ENCODE data around the gene KLHL21.
"Not testable (repeated sequence)": the region's sequence is repeated elsewhere in the genome, so short reads cannot be mapped to it uniquely, and the experiment has no call there.

KLHL21 gene

DNA sequence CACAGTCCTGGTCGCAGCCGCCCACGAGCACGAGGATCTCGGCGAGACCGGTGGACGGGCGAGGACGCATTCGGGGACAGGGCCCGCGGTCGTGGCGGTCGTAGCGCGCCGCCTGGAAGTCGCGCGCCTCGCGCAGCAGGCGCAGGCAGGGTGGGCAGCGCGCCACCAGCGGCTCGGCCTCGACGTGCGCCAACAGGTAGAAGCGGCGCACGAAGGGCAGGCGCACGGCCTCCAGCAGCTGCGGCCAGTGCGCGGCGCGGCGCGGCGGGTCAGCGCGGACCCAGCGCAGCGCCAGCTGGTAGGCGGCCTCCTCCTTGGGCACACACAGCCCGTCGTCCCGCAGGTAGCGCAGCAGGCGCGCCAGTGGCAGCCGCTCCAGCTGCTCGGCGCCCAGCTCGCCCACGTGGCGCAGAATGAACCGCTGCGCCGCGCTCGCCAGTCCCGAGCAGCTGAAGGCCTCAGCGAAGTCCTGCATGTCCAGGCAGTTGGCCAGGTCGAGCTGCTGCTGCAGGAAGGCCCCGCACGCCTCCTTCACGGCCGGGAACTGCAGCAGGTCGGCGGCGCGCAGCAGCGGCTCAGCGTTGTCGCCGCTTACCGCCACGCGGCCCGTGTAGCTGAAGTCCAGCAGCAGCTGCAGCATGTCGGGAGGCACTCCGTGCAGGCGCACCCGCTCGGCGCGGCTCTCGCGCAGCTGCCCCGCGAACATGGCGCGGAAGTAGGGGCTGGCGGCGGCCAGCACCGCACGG, 573 bp downstream of the KLHL21 start:
- H3K18ac ChIP-seq (ENCODE audit: low read length): no peak overlapping the region
- DNase-seq: no peak
- H3K4ac ChIP-seq (ENCODE audit: low read depth, low read length): no peak overlapping the region
- peaks cover 41% of the 10 kb centered on the region for H3K79me2 ChIP-seq (ENCODE audit: control insufficient read depth, insufficient read depth, low read length)
- H2BK5ac ChIP-seq (ENCODE audit: low read length): no peak overlapping the region
- peaks cover 8% of the 10 kb centered on the region for H3K4me1 ChIP-seq (ENCODE audit: control insufficient read depth, low read depth, low read length)
- H3K9ac ChIP-seq (ENCODE audit: low read length): peak overlapping the region; percentile 74
- H3K36me3 ChIP-seq (ENCODE audit: control insufficient read depth, insufficient read depth, low read length): peaks cover 7% of the 10 kb centered on the region
- H2AK5ac ChIP-seq (ENCODE audit: low read length): no peak overlapping the region
- no peak overlapping the region for H2BK15ac ChIP-seq (replicated peaks; ENCODE audit: low read depth)
- H3K4me3 ChIP-seq (ENCODE audit: low read length): peak overlapping the region; percentile 40
- H2BK120ac ChIP-seq (ENCODE audit: low read depth, low read length): no peak overlapping the region
- H3K27ac ChIP-seq (ENCODE audit: low read depth, low read length): peak overlapping the region; percentile 3
- H3K23ac ChIP-seq (ENCODE audit: low read length): peak overlapping the region; percentile 100
- H3K27me3 ChIP-seq (ENCODE audit: insufficient read depth, low read length, poor library complexity): no peaks in the 10 kb centered on the region
- H4K5ac ChIP-seq (ENCODE audit: low read length): no peak overlapping the region
- no peak overlapping the region for H4K8ac ChIP-seq (ENCODE audit: low read depth, low read length)
- no CpG with 5 or more reads among the region's 103 CpGs for WGBS (ENCODE audit: extremely low coverage, insufficient coverage, low lambda C conversion rate)
- peak overlapping the region; percentile 83 for H3K56ac ChIP-seq (ENCODE audit: low read length)
- H3K4me2 ChIP-seq (ENCODE audit: low read length): peak overlapping the region; percentile 97
- H3K79me1 ChIP-seq (ENCODE audit: low read length): peaks cover 24% of the 10 kb centered on the region

GRCh38 chr1:6601049-6601922, 1.4 kb downstream of the KLHL21 start:
- DNase-seq: peak; percentile 72
- H2BK120ac ChIP-seq (ENCODE audit: low read depth, low read length): no peak overlapping the region
- peaks cover 41% of the 10 kb centered on the region for H3K79me2 ChIP-seq (ENCODE audit: control insufficient read depth, insufficient read depth, low read length)
- H3K4me3 ChIP-seq (ENCODE audit: low read length): peak overlapping the region; percentile 40
- no CpG with 5 or more reads among the region's 40 CpGs for WGBS (ENCODE audit: extremely low coverage, insufficient coverage, low lambda C conversion rate)
- no peak overlapping the region for H4K8ac ChIP-seq (ENCODE audit: low read depth, low read length)
- no peaks in the 10 kb centered on the region for H3K27me3 ChIP-seq (ENCODE audit: insufficient read depth, low read length, poor library complexity)
- H2AK5ac ChIP-seq (ENCODE audit: low read length): no peak overlapping the region
- peak overlapping the region; percentile 74 for H3K9ac ChIP-seq (ENCODE audit: low read length)
- H3K23ac ChIP-seq (ENCODE audit: low read length): peak overlapping the region; percentile 100
- no peak overlapping the region for H3K18ac ChIP-seq (ENCODE audit: low read length)
- H3K56ac ChIP-seq (ENCODE audit: low read length): peak overlapping the region; percentile 83
- H3K4me2 ChIP-seq (ENCODE audit: low read length): peak overlapping the region; percentile 97
- H3K4me1 ChIP-seq (ENCODE audit: control insufficient read depth, low read depth, low read length): peaks cover 8% of the 10 kb centered on the region
- H3K79me1 ChIP-seq (ENCODE audit: low read length): peaks cover 28% of the 10 kb centered on the region
- H3K27ac ChIP-seq (ENCODE audit: low read depth, low read length): no peak overlapping the region
- no peak overlapping the region for H4K5ac ChIP-seq (ENCODE audit: low read length)
- H3K4ac ChIP-seq (ENCODE audit: low read depth, low read length): no peak overlapping the region
- no peak overlapping the region for H2BK5ac ChIP-seq (ENCODE audit: low read length)
- no peak overlapping the region for H2BK15ac ChIP-seq (replicated peaks; ENCODE audit: low read depth)
- peaks cover 9% of the 10 kb centered on the region for H3K36me3 ChIP-seq (ENCODE audit: control insufficient read depth, insufficient read depth, low read length)

DNA sequence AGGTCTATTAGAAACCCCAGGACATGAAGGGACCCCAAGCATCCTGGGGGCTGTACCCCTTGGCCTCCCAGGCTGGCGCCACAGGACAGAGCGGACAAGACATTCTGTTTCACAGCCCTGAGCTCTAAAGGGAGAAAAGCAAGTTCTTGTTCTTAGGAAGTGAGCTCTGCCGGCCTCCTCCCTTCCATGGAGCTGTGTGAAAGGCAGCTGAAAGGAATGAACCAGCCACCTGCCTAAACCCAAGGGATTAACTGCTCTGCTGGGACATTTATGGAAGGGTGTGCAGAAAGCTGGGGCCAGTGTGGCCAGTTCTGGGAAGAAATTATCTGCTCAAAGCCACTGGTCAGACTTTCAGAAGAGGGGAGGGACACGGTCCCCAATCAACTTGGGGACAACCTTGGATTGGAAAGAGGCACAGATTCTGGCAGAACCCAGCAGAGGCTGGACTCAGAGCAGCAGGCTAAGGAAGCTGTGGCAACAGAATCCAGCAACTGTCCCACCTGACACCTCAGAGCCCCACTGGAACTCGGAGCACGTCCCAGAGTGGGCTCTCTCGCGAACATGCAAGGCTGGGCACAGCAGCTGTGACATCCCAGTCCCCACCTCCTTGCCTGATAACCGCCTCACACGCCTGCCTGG, 2.1 kb downstream of the KLHL21 start:
- Histone ChIP-seq H3K79me1 (ENCODE audit: low read length) (peaks cover 28% of the 10 kb centered on the region), H3K18ac (ENCODE audit: low read length) (no peak overlapping the region), H3K4ac (ENCODE audit: low read depth, low read length) (no peak overlapping the region), H3K27ac (ENCODE audit: low read depth, low read length) (no peak overlapping the region), H3K9ac (ENCODE audit: low read length) (peak overlapping the region; percentile 74), H4K5ac (ENCODE audit: low read length) (no peak overlapping the region), H3K36me3 (ENCODE audit: control insufficient read depth, insufficient read depth, low read length) (peaks cover 9% of the 10 kb centered on the region), H3K23ac (ENCODE audit: low read length) (peak overlapping the region; percentile 30), H2BK120ac (ENCODE audit: low read depth, low read length) (no peak overlapping the region), H3K4me3 (ENCODE audit: low read length) (peak overlapping the region; percentile 40), H2BK15ac (replicated peaks; ENCODE audit: low read depth) (no peak overlapping the region), H3K56ac (ENCODE audit: low read length) (peak overlapping the region; percentile 83), H3K27me3 (ENCODE audit: insufficient read depth, low read length, poor library complexity) (no peaks in the 10 kb centered on the region), H3K4me1 (ENCODE audit: control insufficient read depth, low read depth, low read length) (peaks cover 8% of the 10 kb centered on the region), H2AK5ac (ENCODE audit: low read length) (no peak overlapping the region), H3K79me2 (ENCODE audit: control insufficient read depth, insufficient read depth, low read length) (peaks cover 41% of the 10 kb centered on the region), H3K4me2 (ENCODE audit: low read length) (peak overlapping the region; percentile 97), H4K8ac (ENCODE audit: low read depth, low read length) (no peak overlapping the region), H2BK5ac (ENCODE audit: low read length) (no peak overlapping the region)
- no CpG with 5 or more reads among the region's 10 CpGs for WGBS (ENCODE audit: extremely low coverage, insufficient coverage, low lambda C conversion rate)
- DNase-seq: no peak

GRCh38 chr1:6599991-6600390, 2.7 kb downstream of the KLHL21 start:
- Histone ChIP-seq H3K79me1 (ENCODE audit: low read length) (peaks cover 28% of the 10 kb centered on the region), H3K79me2 (ENCODE audit: control insufficient read depth, insufficient read depth, low read length) (peaks cover 41% of the 10 kb centered on the region)
- H4K5ac ChIP-seq (ENCODE audit: low read length); H3K36me3 ChIP-seq (ENCODE audit: control insufficient read depth, insufficient read depth, low read length); H2BK120ac ChIP-seq (ENCODE audit: low read depth, low read length); H3K9ac ChIP-seq (ENCODE audit: low read length); H2BK15ac ChIP-seq (replicated peaks; ENCODE audit: low read depth); H3K23ac ChIP-seq (ENCODE audit: low read length); H3K18ac ChIP-seq (ENCODE audit: low read length); H3K27ac ChIP-seq (ENCODE audit: low read depth, low read length); H3K4me1 ChIP-seq (ENCODE audit: control insufficient read depth, low read depth, low read length); H4K8ac ChIP-seq (ENCODE audit: low read depth, low read length); H3K27me3 ChIP-seq (ENCODE audit: insufficient read depth, low read length, poor library complexity); H2AK5ac ChIP-seq (ENCODE audit: low read length); H3K56ac ChIP-seq (ENCODE audit: low read length); H3K4me3 ChIP-seq (ENCODE audit: low read length); H3K4ac ChIP-seq (ENCODE audit: low read depth, low read length); DNase-seq; H3K4me2 ChIP-seq (ENCODE audit: low read length); H2BK5ac ChIP-seq (ENCODE audit: low read length): not testable (repeated sequence)
- no CpG with 5 or more reads among the region's 8 CpGs for WGBS (ENCODE audit: extremely low coverage, insufficient coverage, low lambda C conversion rate)

DNA sequence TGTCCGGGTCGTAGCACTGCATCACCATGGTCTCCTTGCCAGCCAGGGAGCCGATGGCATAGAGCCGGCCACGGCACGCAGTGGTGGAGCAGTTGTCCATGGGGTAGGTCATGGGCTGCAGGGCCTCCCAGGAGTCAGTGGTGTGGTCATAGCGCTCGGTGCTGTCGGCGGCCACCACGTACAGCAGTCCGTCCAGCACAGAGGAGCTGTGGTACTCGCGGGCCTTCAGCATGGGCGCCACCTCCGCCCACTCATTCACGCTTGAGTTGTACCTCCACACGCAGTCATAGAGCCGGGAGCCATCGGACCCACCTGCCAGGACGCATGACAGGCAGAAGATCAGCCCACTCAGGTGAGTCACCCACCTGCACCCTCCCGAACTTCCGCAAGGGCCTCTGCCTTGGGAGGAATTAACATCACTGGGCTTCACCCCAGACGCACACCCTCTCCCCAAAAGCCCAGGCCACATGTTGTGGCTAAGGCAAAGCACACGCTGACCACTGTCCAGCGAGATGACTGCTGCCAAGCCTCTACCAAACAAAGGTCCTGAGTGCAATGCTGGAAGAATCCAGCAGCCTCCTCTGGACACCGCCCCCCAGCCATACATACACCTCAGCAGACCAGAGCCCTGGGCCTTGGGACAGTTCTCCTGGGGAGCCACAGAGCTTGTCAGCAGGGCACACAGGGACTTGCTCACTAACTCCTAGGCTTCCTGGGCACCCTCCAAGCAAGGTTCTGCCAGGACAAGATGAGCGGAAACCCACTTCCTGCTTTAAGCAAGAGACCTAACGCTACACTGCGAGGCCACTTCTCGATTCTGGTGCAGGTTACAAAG, 3.3 kb downstream of the KLHL21 start:
- no peak overlapping the region for H3K56ac ChIP-seq (ENCODE audit: low read length)
- peaks cover 8% of the 10 kb centered on the region for H3K4me1 ChIP-seq (ENCODE audit: control insufficient read depth, low read depth, low read length)
- peaks cover 41% of the 10 kb centered on the region for H3K79me2 ChIP-seq (ENCODE audit: control insufficient read depth, insufficient read depth, low read length)
- no peak overlapping the region for H3K4me2 ChIP-seq (ENCODE audit: low read length)
- peaks cover 28% of the 10 kb centered on the region for H3K79me1 ChIP-seq (ENCODE audit: low read length)
- H3K18ac ChIP-seq (ENCODE audit: low read length): no peak overlapping the region
- DNase-seq: no peak
- H3K4ac ChIP-seq (ENCODE audit: low read depth, low read length): no peak overlapping the region
- H3K23ac ChIP-seq (ENCODE audit: low read length): no peak overlapping the region
- no peak overlapping the region for H4K8ac ChIP-seq (ENCODE audit: low read depth, low read length)
- no peak overlapping the region for H4K5ac ChIP-seq (ENCODE audit: low read length)
- no peak overlapping the region for H3K9ac ChIP-seq (ENCODE audit: low read length)
- H2BK5ac ChIP-seq (ENCODE audit: low read length): no peak overlapping the region
- no peak overlapping the region for H3K27ac ChIP-seq (ENCODE audit: low read depth, low read length)
- no peaks in the 10 kb centered on the region for H3K27me3 ChIP-seq (ENCODE audit: insufficient read depth, low read length, poor library complexity)
- no peak overlapping the region for H2BK15ac ChIP-seq (replicated peaks; ENCODE audit: low read depth)
- H2AK5ac ChIP-seq (ENCODE audit: low read length): no peak overlapping the region
- WGBS (ENCODE audit: extremely low coverage, insufficient coverage, low lambda C conversion rate): no CpG with 5 or more reads among the region's 31 CpGs
- peaks cover 9% of the 10 kb centered on the region for H3K36me3 ChIP-seq (ENCODE audit: control insufficient read depth, insufficient read depth, low read length)
- H2BK120ac ChIP-seq (ENCODE audit: low read depth, low read length): no peak overlapping the region
- no peak overlapping the region for H3K4me3 ChIP-seq (ENCODE audit: low read length)
